GM18909 (cell line): ENCODE measurements around the gene LYAR.

Experiments used
- ATAC-seq: cut with Tn5 transposase; IDR thresholded peaks from one replicate; pipeline ENCODE4 v1.9.1; 2021; ENCODE audit warnings: mild to moderate bottlenecking; ENCODE audit not compliant: unreplicated experiment, poor library complexity

The LYAR gene

GRCh38 chr4:4317496-4318232 lies 27.7 kb upstream of the LYAR start:
- no peak for ATAC-seq

GRCh38 chr4:4316150-4316495 lies 26.2 kb upstream of the LYAR start:
- no peak for ATAC-seq

- no peak for ATAC-seq
Observed at GRCh38 chr4:4315461-4316149, 25.7 kb upstream of the LYAR start.

GRCh38 chr4:4311193-4311592 lies 21.2 kb upstream of the LYAR start:
- no peak for ATAC-seq

GRCh38 chr4:4308800-4309441 lies 19.0 kb upstream of the LYAR start:
- no peak for ATAC-seq

GRCh38 chr4:4306920-4307319 lies 17.0 kb upstream of the LYAR start:
- ATAC-seq: no peak

- ATAC-seq: no peak
Observed at GRCh38 chr4:4302416-4302815, 12.5 kb upstream of the LYAR start.

GRCh38 chr4:4302001-4302400 lies 12.0 kb upstream of the LYAR start:
- no peak for ATAC-seq

- ATAC-seq: no peak
Observed at GRCh38 chr4:4299006-4299405, 9.1 kb upstream of the LYAR start.

- ATAC-seq: no peak
Observed at GRCh38 chr4:4296283-4296846, 6.4 kb upstream of the LYAR start.

GRCh38 chr4:4293279-4293678 lies 3.3 kb upstream of the LYAR start:
- no peak for ATAC-seq

GRCh38 chr4:4289597-4289940 lies 385 bp downstream of the LYAR start:
- peak; percentile 40 for ATAC-seq

- no peak for ATAC-seq
Observed at GRCh38 chr4:4289055-4289454, 899 bp downstream of the LYAR start.

- no peak for ATAC-seq
Observed at GRCh38 chr4:4288098-4288497, 1.9 kb downstream of the LYAR start.

GRCh38 chr4:4284827-4285618 lies 4.9 kb downstream of the LYAR start:
- ATAC-seq: no peak

GRCh38 chr4:4281787-4282186 lies 8.2 kb downstream of the LYAR start:
- ATAC-seq: no peak

GRCh38 chr4:4277531-4277930 lies 12.4 kb downstream of the LYAR start:
- ATAC-seq: no peak

- ATAC-seq: no peak
Observed at GRCh38 chr4:4274226-4274625, 15.7 kb downstream of the LYAR start.

- no peak for ATAC-seq
Observed at GRCh38 chr4:4271912-4272311, 18.0 kb downstream of the LYAR start.

- no peak for ATAC-seq
Observed at GRCh38 chr4:4270529-4270928, 19.4 kb downstream of the LYAR start.

- no peak for ATAC-seq
Observed at GRCh38 chr4:4269856-4270255, 20.1 kb downstream of the LYAR start.
